Lung (tissue), 12 donors: ENCODE results near the gene RNF126. TPM values are rescaled to one million over a fixed set of nuclear protein-coding genes. Genes with fewer than 3 reads are reported as not detected.

Experiments used
- ATAC-seq: fragments of 200-7000 bp; cut with Tn5 transposase; one replicate; pipeline ENCODE4 v1.9.1; 2020; ENCODE audit warnings: moderate number of reproducible peaks; ENCODE audit not compliant: insufficient read depth, low FRiP score
- DNase-seq, 3 donors: peaks; one replicate each; pipeline ENCODE4 v3.0.0-alpha.2; 2013 to 2017
- H3K27ac ChIP-seq, 2 donors: one replicate each; pipeline ENCODE4 v1.5.1; 2013; ENCODE audit warnings: mild to moderate bottlenecking in 2 of 2, moderate library complexity in 2 of 2, control low read depth in 1 of 2, inconsistent platforms in 1 of 2, low read depth in 1 of 2, low read length in 1 of 2
- H3K27me3 ChIP-seq, 3 donors: one replicate each; pipeline ENCODE4 v1.5.1; 2013; ENCODE audit warnings: low read length in 2 of 3; ENCODE audit not compliant: control insufficient read depth in 3 of 3, insufficient read depth in 3 of 3
- H3K36me3 ChIP-seq, 4 donors: one replicate each; pipeline ENCODE4 v1.5.1; 2013; ENCODE audit warnings: low read length in 4 of 4, mild to moderate bottlenecking in 1 of 4, moderate library complexity in 1 of 4; ENCODE audit not compliant: control insufficient read depth in 4 of 4, insufficient read depth in 4 of 4
- H3K4me1 ChIP-seq, 5 donors: one replicate each; pipeline ENCODE4 v1.5.1; 2013; ENCODE audit warnings: low read length in 5 of 5, mild to moderate bottlenecking in 2 of 5, moderate library complexity in 1 of 5; ENCODE audit not compliant: control insufficient read depth in 5 of 5, insufficient read depth in 5 of 5
- H3K4me3 ChIP-seq: one replicate; pipeline ENCODE4 v1.5.1; 2013; ENCODE audit warnings: mild to moderate bottlenecking, control low read depth, moderate library complexity
- H3K9ac ChIP-seq, 2 donors: one replicate each; pipeline ENCODE4 v1.5.1; 2013; ENCODE audit warnings: low read length in 2 of 2, control low read depth in 1 of 2; ENCODE audit not compliant: insufficient read depth in 1 of 2
- H3K9me3 ChIP-seq, 4 donors: one replicate each; pipeline ENCODE4 v1.5.1; 2013; ENCODE audit warnings: low read length in 3 of 4, mild to moderate bottlenecking in 1 of 4, moderate library complexity in 1 of 4; ENCODE audit not compliant: control insufficient read depth in 4 of 4, insufficient read depth in 3 of 4
- WGBS, 2 donors: extraction: QIAGEN DNeasy Blood & Tissue Kit; methylation state at CpG; one replicate each; pipeline ENCODE4 v1.1.7; 2013; 5-methylcytosine and 5-hydroxymethylcytosine counted together
- polyA plus RNA-seq, 2 donors: library from polyadenylated mRNA; stranded (reverse); fragments of 200-250 nt; gene quantifications; one replicate each; pipeline ENCODE4 v1.2.1, GENCODE V29; 2013
- total RNA-seq, 2 donors: library from RNA; depleted of rRNA in 1 of 2; stranded (reverse); fragments of >200 nt in 1 of 2; gene quantifications; one replicate each; pipeline ENCODE4 v1.2.1, GENCODE V29; 2014 to 2021
- TF ChIP-seq, protein P1 (sequence below): IDR thresholded peaks from 2 replicates; pipeline ENCODE4 v1.5.1; 2012; ENCODE audit warnings: mild to moderate bottlenecking; ENCODE audit errors: control extremely low read depth, extremely low read depth
- donor health status: control.
- donor health status: control.
- donor health status: Bipolar disorder and iron deficiency.
- donor health status: healthy.
- donor health status: DM: yes; HTN: yes; CAD: no.

The RNF126 gene
- total and polyA plus RNA-seq, 4 donors, result 18.1 to 46.2 (median 37.1) TPM

DNA sequence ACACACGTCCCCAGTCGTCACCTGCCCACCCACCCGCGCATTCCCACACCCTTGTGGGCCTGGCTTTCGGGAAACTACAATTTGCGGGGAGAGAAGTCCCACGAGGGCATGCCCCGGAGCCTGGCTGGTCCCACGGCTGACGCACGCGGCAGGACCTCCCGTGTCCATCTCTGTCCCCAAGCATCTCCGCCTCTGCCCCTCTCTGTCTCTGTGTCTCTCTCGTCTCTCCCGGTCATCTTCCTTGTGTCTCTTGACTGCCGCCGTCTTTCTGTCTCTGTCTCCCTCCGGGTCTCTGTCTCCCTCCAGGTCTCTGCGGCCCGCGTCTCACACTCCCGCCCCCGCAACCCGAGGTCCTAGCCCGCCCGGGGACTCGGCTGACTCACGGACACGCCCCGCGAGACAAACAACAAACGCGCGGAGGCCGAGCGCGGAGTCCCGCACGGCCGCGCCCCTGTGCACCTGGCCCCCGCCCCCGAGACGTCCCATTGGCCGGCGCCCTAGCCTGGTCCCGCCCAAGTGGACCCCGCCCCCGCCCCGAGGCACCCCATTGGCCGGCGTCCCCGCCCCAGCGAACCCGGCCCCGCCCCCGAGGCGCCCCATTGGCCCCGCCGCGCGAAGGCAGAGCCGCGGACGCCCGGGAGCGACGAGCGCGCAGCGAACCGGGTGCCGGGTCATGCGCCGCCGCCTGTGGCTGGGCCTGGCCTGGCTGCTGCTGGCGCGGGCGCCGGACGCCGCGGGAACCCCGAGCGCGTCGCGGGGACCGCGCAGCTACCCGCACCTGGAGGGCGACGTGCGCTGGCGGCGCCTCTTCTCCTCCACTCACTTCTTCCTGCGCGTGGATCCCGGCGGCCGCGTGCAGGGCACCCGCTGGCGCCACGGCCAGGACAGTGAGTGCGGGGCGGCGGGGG is 23.5 kb downstream of the RNF126 start, which contains the start of gene FGF22:
FGF22 (plus strand) TSS at position 627 of the 908 bp plus-strand sequence; CDS start at position 674, 47 bp downstream.
- TF ChIP-seq, protein P1, sequence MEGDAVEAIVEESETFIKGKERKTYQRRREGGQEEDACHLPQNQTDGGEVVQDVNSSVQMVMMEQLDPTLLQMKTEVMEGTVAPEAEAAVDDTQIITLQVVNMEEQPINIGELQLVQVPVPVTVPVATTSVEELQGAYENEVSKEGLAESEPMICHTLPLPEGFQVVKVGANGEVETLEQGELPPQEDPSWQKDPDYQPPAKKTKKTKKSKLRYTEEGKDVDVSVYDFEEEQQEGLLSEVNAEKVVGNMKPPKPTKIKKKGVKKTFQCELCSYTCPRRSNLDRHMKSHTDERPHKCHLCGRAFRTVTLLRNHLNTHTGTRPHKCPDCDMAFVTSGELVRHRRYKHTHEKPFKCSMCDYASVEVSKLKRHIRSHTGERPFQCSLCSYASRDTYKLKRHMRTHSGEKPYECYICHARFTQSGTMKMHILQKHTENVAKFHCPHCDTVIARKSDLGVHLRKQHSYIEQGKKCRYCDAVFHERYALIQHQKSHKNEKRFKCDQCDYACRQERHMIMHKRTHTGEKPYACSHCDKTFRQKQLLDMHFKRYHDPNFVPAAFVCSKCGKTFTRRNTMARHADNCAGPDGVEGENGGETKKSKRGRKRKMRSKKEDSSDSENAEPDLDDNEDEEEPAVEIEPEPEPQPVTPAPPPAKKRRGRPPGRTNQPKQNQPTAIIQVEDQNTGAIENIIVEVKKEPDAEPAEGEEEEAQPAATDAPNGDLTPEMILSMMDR, result no peak
- no peak within 1 kb of the TSS for H3K27ac ChIP-seq
- peak within 1 kb of the TSS; percentile 35 for H3K4me3 ChIP-seq
- no peaks in the 10 kb centered on the region for H3K9me3 ChIP-seq
- H3K9ac ChIP-seq, result peak within 1 kb of the TSS in 1 of 2 donors; percentile 23
- peaks cover 0 to 7% (median 4%) of the 10 kb centered on the region in 5 donors for H3K4me1 ChIP-seq
- H3K27me3 ChIP-seq, result no peaks in the 10 kb centered on the region
- WGBS, 2 donors, result 5 to 7% methylated on average over 101 to 109 of the region's 109 CpGs
- DNase-seq, result peak; percentile 78 to 91 (median 85)
- peak; percentile 90 for ATAC-seq
- peaks cover 0 to 2% (median 0%) of the 10 kb centered on the region in 4 donors for H3K36me3 ChIP-seq

DNA sequence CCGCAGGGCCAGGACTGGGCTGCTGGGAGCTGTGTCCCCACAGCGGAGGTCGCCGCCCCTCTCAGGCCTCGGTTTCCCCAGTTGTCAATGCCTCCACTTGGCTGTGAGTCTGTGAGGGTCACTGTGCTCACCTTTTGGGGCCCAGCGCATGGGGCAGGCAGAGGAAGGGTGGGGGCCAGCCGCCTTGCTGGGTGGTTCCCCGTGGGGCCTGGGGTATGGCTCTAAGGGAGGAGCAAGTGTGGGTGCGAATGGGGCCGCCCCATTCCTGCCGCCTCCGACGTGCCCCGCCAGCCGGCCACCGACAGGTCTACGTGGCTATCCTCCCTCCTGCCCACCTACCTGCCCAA is 24.1 kb downstream of the RNF126 start:
- ATAC-seq, result no peak
- TF ChIP-seq, protein P1, result no peak
- no peak overlapping the region for H3K27ac ChIP-seq

DNA sequence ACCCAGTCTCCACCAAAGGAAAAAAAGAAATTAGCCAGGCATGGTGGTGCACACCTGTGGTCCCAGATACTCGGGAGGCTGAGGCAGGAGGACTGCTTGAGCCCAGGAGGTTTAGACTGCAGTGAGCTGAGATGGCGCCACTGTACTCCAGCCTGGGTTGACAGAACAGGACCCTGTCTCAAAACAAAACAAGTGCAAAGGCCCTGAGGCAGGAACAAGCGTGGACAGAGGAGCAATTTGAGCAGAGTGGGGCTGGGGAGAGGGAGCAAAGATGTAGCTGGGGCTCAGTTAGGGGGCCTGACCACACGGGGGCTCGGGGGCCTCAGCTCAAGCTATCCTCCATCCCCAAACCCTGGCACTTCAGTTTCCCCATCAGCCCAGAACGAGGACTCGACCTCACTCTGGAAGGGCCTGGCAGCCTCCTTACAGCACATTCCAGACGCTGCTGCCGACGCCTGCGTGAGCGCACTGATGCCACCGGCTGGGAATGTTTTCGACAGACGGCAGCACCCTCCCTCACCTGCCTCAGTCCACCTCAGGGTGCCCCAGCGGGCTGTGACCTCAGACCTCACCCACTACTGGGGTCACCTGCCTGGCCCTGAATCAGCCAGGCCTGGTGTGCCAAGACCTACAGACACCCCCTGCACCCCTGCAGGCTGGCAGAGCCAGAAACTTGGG is 27.9 kb downstream of the RNF126 start:
- 86 to 92% methylated on average over 16 of the region's 16 CpGs for WGBS, 2 donors
- H3K4me3 ChIP-seq, result peak overlapping the region; percentile 11
- no peaks in the 10 kb centered on the region for H3K27me3 ChIP-seq
- H3K27ac ChIP-seq, result no peak overlapping the region
- peaks cover 0 to 3% (median 0%) of the 10 kb centered on the region in 4 donors for H3K36me3 ChIP-seq
- TF ChIP-seq, protein P1, result no peak
- peaks cover 0 to 22% (median 8%) of the 10 kb centered on the region in 5 donors for H3K4me1 ChIP-seq
- no peaks in the 10 kb centered on the region for H3K9me3 ChIP-seq
- no peak overlapping the region for H3K9ac ChIP-seq
- no peak for ATAC-seq
- no peak for DNase-seq

More for the DNA sequence above, 24.1 kb downstream of the RNF126 start:
- DNase-seq, result no peak
- Histone ChIP-seq H3K9me3 (no peaks in the 10 kb centered on the region), H3K9ac (no peak overlapping the region), H3K4me1 (peaks cover 0 to 14% (median 4%) of the 10 kb centered on the region in 5 donors), H3K27me3 (no peaks in the 10 kb centered on the region), H3K4me3 (no peak overlapping the region), H3K36me3 (no peaks in the 10 kb centered on the region)
- WGBS, 2 donors, result 65 to 73% methylated on average over 16 to 17 of the region's 17 CpGs
